Measurements from ENCODE around the gene EPHA1. TPM values are rescaled to one million over a fixed set of nuclear protein-coding genes. Genes with fewer than 3 reads are reported as not detected.

Gene EPHA1
- total and polyA plus RNA-seq, 2 experiments from 2014 or later = 60.7 to 154 TPM

DNA sequence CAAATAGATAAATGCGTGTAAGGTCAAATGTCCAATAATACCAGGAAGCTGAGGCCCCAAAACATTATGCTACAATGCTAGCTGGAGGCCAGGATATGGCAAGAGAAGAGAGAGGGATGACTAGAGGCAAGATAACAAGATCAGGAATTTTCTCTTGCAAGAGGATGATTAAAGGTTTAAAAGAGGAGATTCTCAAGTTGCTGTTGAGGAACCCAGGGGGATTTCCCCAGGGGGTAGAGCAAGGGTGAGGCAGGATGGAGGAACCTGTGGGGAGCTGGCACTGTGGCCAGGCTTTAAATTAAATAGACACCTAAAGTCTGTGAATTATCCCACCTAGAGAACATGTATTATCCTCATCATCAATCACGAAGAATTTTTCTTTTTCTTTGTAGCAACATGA is 31.2 kb upstream of the EPHA1 start:
- Histone ChIP-seq H3K27ac (ENCODE audit: low read depth) (no peak overlapping the region), H3K27me3 (ENCODE audit: insufficient read depth) (no peaks in the 10 kb centered on the region), H2AFZ (no peak overlapping the region), H3K9me2 (ENCODE audit: insufficient read depth) (peaks cover 23% of the 10 kb centered on the region; the same call in 1 of the 2 replicates), H3F3A (replicated peaks; ENCODE audit: low read depth) (no peaks in the 10 kb centered on the region), H3K4me1 (ENCODE audit: insufficient read depth) (peaks cover 14% of the 10 kb centered on the region), H3K4me3 (no peak overlapping the region), H4K20me1 (replicated peaks; ENCODE audit: insufficient read depth) (no peaks in the 10 kb centered on the region), H3K4me2 (no peak overlapping the region), H3K36me3 (ENCODE audit: insufficient read depth) (no peaks in the 10 kb centered on the region), H3K79me2 (replicated peaks; ENCODE audit: insufficient read depth) (no peaks in the 10 kb centered on the region)
- H3K36me3 Mint-ChIP-seq (ENCODE audit: low read depth) = peaks cover 2% of the 10 kb centered on the region; the same call in 1 of the 3 replicates
- ATAC-seq (no peak), DNase-seq (ENCODE audit: low spot score) (no peak)
- H3K9me3 Mint-ChIP-seq = no peaks in the 10 kb centered on the region
- H3K27ac Mint-ChIP-seq = no peak overlapping the region
- H3K27me3 Mint-ChIP-seq (ENCODE audit: insufficient read depth, low read depth, poor library complexity) = no peaks in the 10 kb centered on the region
- peaks cover 24% of the 10 kb centered on the region for H3K4me1 Mint-ChIP-seq
- no peak overlapping the region for H3K4me3 Mint-ChIP-seq
- TF ChIP-seq NANOG (IDR thresholded peaks at IDR 0.05; ENCODE audit: borderline replicate concordance) = no peak
- TF ChIP-seq JUNB (IDR thresholded peaks at IDR 0.05; ENCODE audit: unreplicated experiment) = no peak

DNA sequence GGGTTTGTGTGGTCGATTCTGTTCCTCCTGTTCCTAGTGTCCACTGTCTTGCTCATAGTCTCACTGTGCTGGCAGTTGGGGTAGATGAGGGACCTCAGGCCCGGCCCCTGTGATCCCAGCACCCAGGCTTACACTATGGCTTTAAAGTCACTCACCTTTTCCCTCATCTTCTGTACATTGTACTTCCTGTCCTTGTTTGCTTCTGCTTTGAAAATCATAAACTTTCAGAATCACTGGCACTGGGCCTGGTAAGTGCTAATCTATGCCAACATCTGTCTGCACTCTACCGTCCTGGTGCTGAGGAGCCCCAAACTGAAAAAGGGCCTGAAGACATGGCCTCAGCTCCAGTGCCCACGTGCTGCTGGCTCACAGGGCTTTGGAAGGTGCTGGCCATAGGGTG is 28.9 kb upstream of the EPHA1 start:
- peaks cover 2% of the 10 kb centered on the region; the same call in 1 of the 3 replicates for H3K36me3 Mint-ChIP-seq (ENCODE audit: low read depth)
- no peaks in the 10 kb centered on the region for H3K9me3 Mint-ChIP-seq
- Histone ChIP-seq H3K27ac (ENCODE audit: low read depth) (no peak overlapping the region), H3K36me3 (ENCODE audit: insufficient read depth) (no peaks in the 10 kb centered on the region), H3F3A (replicated peaks; ENCODE audit: low read depth) (no peaks in the 10 kb centered on the region), H3K4me1 (ENCODE audit: insufficient read depth) (peaks cover 14% of the 10 kb centered on the region), H3K9me2 (ENCODE audit: insufficient read depth) (peaks cover 23% of the 10 kb centered on the region; the same call in 1 of the 2 replicates), H3K4me2 (no peak overlapping the region), H4K20me1 (replicated peaks; ENCODE audit: insufficient read depth) (no peaks in the 10 kb centered on the region), H3K4me3 (no peak overlapping the region), H2AFZ (no peak overlapping the region), H3K79me2 (replicated peaks; ENCODE audit: insufficient read depth) (no peaks in the 10 kb centered on the region), H3K27me3 (ENCODE audit: insufficient read depth) (no peaks in the 10 kb centered on the region)
- no peak for ATAC-seq
- peak overlapping the region; percentile 25; the same call in 1 of the 2 replicates for H3K27ac Mint-ChIP-seq
- H3K4me3 Mint-ChIP-seq = no peak overlapping the region; the same call in 2 of the 3 replicates
- H3K4me1 Mint-ChIP-seq = peaks cover 24% of the 10 kb centered on the region
- H3K27me3 Mint-ChIP-seq (ENCODE audit: insufficient read depth, low read depth, poor library complexity) = peaks cover 2% of the 10 kb centered on the region
- DNase-seq (ENCODE audit: low spot score) = no peak
- TF ChIP-seq ZNF114 (CRISPR knock-in tag; IDR thresholded peaks at IDR 0.05) (no peak), NANOG (IDR thresholded peaks at IDR 0.05; ENCODE audit: borderline replicate concordance) (no peak), CREB1 (CRISPR knock-in tag; IDR thresholded peaks at IDR 0.05; ENCODE audit: low read depth) (no peak), EZH2 (IDR thresholded peaks at IDR 0.05; ENCODE audit: low read depth, unreplicated experiment) (no peak), EZH2phosphoT487 (IDR thresholded peaks at IDR 0.05; ENCODE audit: unreplicated experiment) (no peak), JUNB (IDR thresholded peaks at IDR 0.05; ENCODE audit: unreplicated experiment) (no peak), ZNF331 (CRISPR knock-in tag; IDR thresholded peaks at IDR 0.05; ENCODE audit: low read depth) (no peak), POLR2AphosphoS5 (IDR thresholded peaks at IDR 0.05; ENCODE audit: low read depth) (no peak), STAT1 (IDR thresholded peaks at IDR 0.05; ENCODE audit: unreplicated experiment) (no peak)
- TF ChIP-seq, protein P1, sequence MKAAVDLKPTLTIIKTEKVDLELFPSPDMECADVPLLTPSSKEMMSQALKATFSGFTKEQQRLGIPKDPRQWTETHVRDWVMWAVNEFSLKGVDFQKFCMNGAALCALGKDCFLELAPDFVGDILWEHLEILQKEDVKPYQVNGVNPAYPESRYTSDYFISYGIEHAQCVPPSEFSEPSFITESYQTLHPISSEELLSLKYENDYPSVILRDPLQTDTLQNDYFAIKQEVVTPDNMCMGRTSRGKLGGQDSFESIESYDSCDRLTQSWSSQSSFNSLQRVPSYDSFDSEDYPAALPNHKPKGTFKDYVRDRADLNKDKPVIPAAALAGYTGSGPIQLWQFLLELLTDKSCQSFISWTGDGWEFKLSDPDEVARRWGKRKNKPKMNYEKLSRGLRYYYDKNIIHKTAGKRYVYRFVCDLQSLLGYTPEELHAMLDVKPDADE (IDR thresholded peaks at IDR 0.05) = no peak
- TF ChIP-seq, protein P2, sequence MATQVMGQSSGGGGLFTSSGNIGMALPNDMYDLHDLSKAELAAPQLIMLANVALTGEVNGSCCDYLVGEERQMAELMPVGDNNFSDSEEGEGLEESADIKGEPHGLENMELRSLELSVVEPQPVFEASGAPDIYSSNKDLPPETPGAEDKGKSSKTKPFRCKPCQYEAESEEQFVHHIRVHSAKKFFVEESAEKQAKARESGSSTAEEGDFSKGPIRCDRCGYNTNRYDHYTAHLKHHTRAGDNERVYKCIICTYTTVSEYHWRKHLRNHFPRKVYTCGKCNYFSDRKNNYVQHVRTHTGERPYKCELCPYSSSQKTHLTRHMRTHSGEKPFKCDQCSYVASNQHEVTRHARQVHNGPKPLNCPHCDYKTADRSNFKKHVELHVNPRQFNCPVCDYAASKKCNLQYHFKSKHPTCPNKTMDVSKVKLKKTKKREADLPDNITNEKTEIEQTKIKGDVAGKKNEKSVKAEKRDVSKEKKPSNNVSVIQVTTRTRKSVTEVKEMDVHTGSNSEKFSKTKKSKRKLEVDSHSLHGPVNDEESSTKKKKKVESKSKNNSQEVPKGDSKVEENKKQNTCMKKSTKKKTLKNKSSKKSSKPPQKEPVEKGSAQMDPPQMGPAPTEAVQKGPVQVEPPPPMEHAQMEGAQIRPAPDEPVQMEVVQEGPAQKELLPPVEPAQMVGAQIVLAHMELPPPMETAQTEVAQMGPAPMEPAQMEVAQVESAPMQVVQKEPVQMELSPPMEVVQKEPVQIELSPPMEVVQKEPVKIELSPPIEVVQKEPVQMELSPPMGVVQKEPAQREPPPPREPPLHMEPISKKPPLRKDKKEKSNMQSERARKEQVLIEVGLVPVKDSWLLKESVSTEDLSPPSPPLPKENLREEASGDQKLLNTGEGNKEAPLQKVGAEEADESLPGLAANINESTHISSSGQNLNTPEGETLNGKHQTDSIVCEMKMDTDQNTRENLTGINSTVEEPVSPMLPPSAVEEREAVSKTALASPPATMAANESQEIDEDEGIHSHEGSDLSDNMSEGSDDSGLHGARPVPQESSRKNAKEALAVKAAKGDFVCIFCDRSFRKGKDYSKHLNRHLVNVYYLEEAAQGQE (IDR thresholded peaks at IDR 0.05; ENCODE audit: unreplicated experiment) = no peak
- TF ChIP-seq, protein P3, sequence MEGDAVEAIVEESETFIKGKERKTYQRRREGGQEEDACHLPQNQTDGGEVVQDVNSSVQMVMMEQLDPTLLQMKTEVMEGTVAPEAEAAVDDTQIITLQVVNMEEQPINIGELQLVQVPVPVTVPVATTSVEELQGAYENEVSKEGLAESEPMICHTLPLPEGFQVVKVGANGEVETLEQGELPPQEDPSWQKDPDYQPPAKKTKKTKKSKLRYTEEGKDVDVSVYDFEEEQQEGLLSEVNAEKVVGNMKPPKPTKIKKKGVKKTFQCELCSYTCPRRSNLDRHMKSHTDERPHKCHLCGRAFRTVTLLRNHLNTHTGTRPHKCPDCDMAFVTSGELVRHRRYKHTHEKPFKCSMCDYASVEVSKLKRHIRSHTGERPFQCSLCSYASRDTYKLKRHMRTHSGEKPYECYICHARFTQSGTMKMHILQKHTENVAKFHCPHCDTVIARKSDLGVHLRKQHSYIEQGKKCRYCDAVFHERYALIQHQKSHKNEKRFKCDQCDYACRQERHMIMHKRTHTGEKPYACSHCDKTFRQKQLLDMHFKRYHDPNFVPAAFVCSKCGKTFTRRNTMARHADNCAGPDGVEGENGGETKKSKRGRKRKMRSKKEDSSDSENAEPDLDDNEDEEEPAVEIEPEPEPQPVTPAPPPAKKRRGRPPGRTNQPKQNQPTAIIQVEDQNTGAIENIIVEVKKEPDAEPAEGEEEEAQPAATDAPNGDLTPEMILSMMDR (conservative IDR thresholded peaks at IDR 0.05; ENCODE audit: low read depth in 2 of 2) = no peak

Measured in GM23338 (cell line).